ENCODE results near the gene CPS1. TPM values are rescaled to one million over a fixed set of nuclear protein-coding genes. Genes with fewer than 3 reads are reported as not detected.

CPS1 gene
- total RNA-seq, 1 experiment from 2014 or later: 14.2 TPM

DNA sequence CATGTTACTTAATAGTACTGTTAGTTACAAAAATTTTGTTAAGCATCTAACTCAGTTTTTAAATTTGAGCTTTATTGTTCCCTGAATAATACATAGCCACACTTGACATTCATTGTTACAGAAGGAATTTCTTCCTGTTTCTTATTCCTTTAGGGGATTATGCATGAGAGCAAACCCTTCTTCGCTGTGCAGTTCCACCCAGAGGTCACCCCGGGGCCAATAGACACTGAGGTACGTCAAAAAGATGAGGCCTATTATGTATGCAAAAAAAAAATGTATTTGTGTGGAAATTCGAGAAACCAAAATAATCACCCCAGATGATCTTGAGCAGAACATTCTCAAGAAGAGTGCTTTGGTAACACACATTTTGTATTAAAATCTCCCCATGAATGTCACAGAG lies 36.3 kb downstream of the CPS1 start:
- Histone ChIP-seq H3K56ac (ENCODE audit: insufficient read length, low read depth, low read length) (no peak overlapping the region), H2AFZ (ENCODE audit: low read length) (no peak overlapping the region), H3K23ac (ENCODE audit: insufficient read length, low read depth, low read length) (no peak overlapping the region), H3K27me3 (ENCODE audit: insufficient read depth, low read length) (no peaks in the 10 kb centered on the region), H3K9me3 (ENCODE audit: control insufficient read depth, low read depth, low read length) (no peaks in the 10 kb centered on the region), H4K20me1 (ENCODE audit: control insufficient read depth, insufficient read depth, insufficient read length) (no peaks in the 10 kb centered on the region), H4K8ac (replicated peaks; ENCODE audit: insufficient read length, low read depth, low read length) (no peak overlapping the region), H2BK15ac (ENCODE audit: low read depth, low read length) (no peak overlapping the region), H3K79me1 (ENCODE audit: insufficient read depth, low read depth, low read length, poor library complexity, severe bottlenecking) (no peaks in the 10 kb centered on the region), H2BK20ac (ENCODE audit: low read depth, low read length, poor library complexity, severe bottlenecking) (no peak overlapping the region), H3K27ac (ENCODE audit: insufficient read length, low read depth, low read length) (no peak overlapping the region), H2AK5ac (ENCODE audit: insufficient read length, low read length) (no peak overlapping the region), H2BK120ac (ENCODE audit: low read depth, low read length, poor library complexity, severe bottlenecking) (no peak overlapping the region), H2BK12ac (ENCODE audit: insufficient read length, low read depth, low read length) (no peak overlapping the region), H3K9ac (ENCODE audit: extremely low read depth, insufficient read length, low read length) (no peak overlapping the region), H3K18ac (ENCODE audit: insufficient read length, low read depth, low read length) (no peak overlapping the region), H3K4me1 (ENCODE audit: insufficient read depth, low read length) (no peaks in the 10 kb centered on the region; the same call in 1 of the 2 replicates), H3K79me2 (ENCODE audit: insufficient read depth, low read length) (no peaks in the 10 kb centered on the region), H2BK5ac (ENCODE audit: insufficient read length, low read length) (no peak overlapping the region), H3K14ac (ENCODE audit: insufficient read depth, low read length) (no peak overlapping the region), H3K4me2 (ENCODE audit: insufficient read depth, insufficient read length, low read length) (no peak overlapping the region), H3K23me2 (ENCODE audit: insufficient read length, low read depth, low read length, poor library complexity, severe bottlenecking) (no peaks in the 10 kb centered on the region), H4K91ac (ENCODE audit: insufficient read length, low read depth, low read length) (no peak overlapping the region), H4K5ac (ENCODE audit: insufficient read length, low read depth, low read length) (no peak overlapping the region), H3K4ac (ENCODE audit: low read depth, low read length) (no peak overlapping the region), H3T11ph (ENCODE audit: low read length) (no peak overlapping the region)
- Mint-ChIP-seq H3K36me3 (ENCODE audit: insufficient read depth in 1 of 3, low read depth in 3 of 3) (peaks cover 0 to 2% (median 0%) of the 10 kb centered on the region in 3 experiments; a peak in 1 of 7 replicates), H3K4me3 (no peak overlapping the region), H3K27ac (peak overlapping the region in 2 of 3 experiments; percentile 50 to 94; a peak in 5 of 7 replicates), H3K4me1 (peaks cover 9 to 12% of the 10 kb centered on the region in 2 experiments), H3K9me3 (no peaks in the 10 kb centered on the region; a peak in 1 of 5 replicates), H3K27me3 (ENCODE audit: low read depth) (no peaks in the 10 kb centered on the region)
- no CpG with 5 or more reads among the region's 4 CpGs for WGBS (ENCODE audit: extremely low coverage, insufficient read length, low lambda C conversion rate)
- no peak for DNase-seq
- TF ChIP-seq, protein P1, sequence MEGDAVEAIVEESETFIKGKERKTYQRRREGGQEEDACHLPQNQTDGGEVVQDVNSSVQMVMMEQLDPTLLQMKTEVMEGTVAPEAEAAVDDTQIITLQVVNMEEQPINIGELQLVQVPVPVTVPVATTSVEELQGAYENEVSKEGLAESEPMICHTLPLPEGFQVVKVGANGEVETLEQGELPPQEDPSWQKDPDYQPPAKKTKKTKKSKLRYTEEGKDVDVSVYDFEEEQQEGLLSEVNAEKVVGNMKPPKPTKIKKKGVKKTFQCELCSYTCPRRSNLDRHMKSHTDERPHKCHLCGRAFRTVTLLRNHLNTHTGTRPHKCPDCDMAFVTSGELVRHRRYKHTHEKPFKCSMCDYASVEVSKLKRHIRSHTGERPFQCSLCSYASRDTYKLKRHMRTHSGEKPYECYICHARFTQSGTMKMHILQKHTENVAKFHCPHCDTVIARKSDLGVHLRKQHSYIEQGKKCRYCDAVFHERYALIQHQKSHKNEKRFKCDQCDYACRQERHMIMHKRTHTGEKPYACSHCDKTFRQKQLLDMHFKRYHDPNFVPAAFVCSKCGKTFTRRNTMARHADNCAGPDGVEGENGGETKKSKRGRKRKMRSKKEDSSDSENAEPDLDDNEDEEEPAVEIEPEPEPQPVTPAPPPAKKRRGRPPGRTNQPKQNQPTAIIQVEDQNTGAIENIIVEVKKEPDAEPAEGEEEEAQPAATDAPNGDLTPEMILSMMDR (conservative IDR thresholded peaks at IDR 0.05): no peak

Data from H9 (cell line).